Measurements from ENCODE around the gene SHROOM3.

Gene SHROOM3

GRCh38 chr4:76792418-76792817 is 357.4 kb downstream of the SHROOM3 start:
- DNase-seq = no peak

GRCh38 chr4:76795243-76795642 is 360.2 kb downstream of the SHROOM3 start:
- DNase-seq = no peak

GRCh38 chr4:76799140-76799539 is 364.1 kb downstream of the SHROOM3 start:
- no peak for DNase-seq

- DNase-seq = no peak
Measured at GRCh38 chr4:76799718-76800117, 364.7 kb downstream of the SHROOM3 start.

GRCh38 chr4:76800902-76801301 is 365.9 kb downstream of the SHROOM3 start:
- no peak for DNase-seq

GRCh38 chr4:76801621-76802235 is 366.7 kb downstream of the SHROOM3 start:
- no peak for DNase-seq

- DNase-seq = no peak
Measured at GRCh38 chr4:76802236-76803021, 367.4 kb downstream of the SHROOM3 start.

- DNase-seq = peak; percentile 27
Measured at GRCh38 chr4:76803522-76803921, 368.5 kb downstream of the SHROOM3 start.

- no peak for DNase-seq
Measured at GRCh38 chr4:76804096-76804495, 369.1 kb downstream of the SHROOM3 start.

GRCh38 chr4:76806346-76806745 is 371.3 kb downstream of the SHROOM3 start:
- DNase-seq = no peak

- no peak for DNase-seq
Measured at GRCh38 chr4:76806757-76807156, 371.7 kb downstream of the SHROOM3 start.

GRCh38 chr4:76809594-76810305 is 374.7 kb downstream of the SHROOM3 start:
- no peak for DNase-seq

GRCh38 chr4:76811604-76812412 is 376.8 kb downstream of the SHROOM3 start:
- no peak for DNase-seq

- no peak for DNase-seq
Measured at GRCh38 chr4:76813070-76813469, 378.0 kb downstream of the SHROOM3 start.

- no peak for DNase-seq
Measured at GRCh38 chr4:76821641-76822040, 386.6 kb downstream of the SHROOM3 start.

GRCh38 chr4:76822303-76822702 is 387.3 kb downstream of the SHROOM3 start:
- DNase-seq = no peak

- no peak for DNase-seq
Measured at GRCh38 chr4:76823495-76823894, 388.5 kb downstream of the SHROOM3 start.

GRCh38 chr4:76830612-76830963 is 395.6 kb downstream of the SHROOM3 start:
- DNase-seq = no peak

- DNase-seq = peak; percentile 20
Measured at GRCh38 chr4:76830964-76831703, 396.1 kb downstream of the SHROOM3 start.

GRCh38 chr4:76831711-76832373 is 396.8 kb downstream of the SHROOM3 start:
- DNase-seq = no peak

Measured in SHP77 treated with DMSO at 0.1 percent for 48 hours (cell line).